ENCODE measurements around the gene THSD4.
"Not testable (repeated sequence)": the region's sequence is repeated elsewhere in the genome, so short reads cannot be mapped to it uniquely, and the experiment has no call there.

THSD4 gene

DNA sequence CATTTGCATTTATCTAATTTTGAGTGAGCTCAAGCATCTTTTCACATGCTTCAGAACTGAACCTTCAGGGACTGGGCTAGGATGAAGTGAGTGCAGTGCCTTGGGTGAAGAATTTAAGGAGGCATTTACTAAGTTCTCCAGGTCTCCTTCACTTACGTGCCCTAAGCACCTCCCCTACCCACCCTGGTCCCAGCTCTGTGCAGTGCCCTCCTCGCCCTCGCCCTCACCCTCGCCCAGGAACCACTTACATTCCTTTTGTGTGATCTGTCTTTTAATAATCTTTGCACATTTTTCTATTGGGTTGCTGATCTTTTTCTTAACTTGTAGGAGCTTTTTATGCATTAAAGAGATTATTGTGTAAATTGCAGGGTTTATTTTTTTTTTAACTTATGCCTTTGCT is 322.6 kb downstream of the THSD4 start:
- CTCF ChIA-PET = interaction anchor here (1.6 kb wide), 1 partner anchor 613 kb away, joined by 6 read pairs; no protein-coding TSS in a partner anchor
- TF ChIP-seq, protein P1, sequence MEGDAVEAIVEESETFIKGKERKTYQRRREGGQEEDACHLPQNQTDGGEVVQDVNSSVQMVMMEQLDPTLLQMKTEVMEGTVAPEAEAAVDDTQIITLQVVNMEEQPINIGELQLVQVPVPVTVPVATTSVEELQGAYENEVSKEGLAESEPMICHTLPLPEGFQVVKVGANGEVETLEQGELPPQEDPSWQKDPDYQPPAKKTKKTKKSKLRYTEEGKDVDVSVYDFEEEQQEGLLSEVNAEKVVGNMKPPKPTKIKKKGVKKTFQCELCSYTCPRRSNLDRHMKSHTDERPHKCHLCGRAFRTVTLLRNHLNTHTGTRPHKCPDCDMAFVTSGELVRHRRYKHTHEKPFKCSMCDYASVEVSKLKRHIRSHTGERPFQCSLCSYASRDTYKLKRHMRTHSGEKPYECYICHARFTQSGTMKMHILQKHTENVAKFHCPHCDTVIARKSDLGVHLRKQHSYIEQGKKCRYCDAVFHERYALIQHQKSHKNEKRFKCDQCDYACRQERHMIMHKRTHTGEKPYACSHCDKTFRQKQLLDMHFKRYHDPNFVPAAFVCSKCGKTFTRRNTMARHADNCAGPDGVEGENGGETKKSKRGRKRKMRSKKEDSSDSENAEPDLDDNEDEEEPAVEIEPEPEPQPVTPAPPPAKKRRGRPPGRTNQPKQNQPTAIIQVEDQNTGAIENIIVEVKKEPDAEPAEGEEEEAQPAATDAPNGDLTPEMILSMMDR (IDR thresholded peaks at IDR 0.05; ENCODE audit: control extremely low read depth, extremely low read depth, low read depth, missing control alignments) = no peak
- DNase-seq (ENCODE audit: extremely low spot score) = no peak
- POLR2A ChIA-PET = no interaction called here

DNA sequence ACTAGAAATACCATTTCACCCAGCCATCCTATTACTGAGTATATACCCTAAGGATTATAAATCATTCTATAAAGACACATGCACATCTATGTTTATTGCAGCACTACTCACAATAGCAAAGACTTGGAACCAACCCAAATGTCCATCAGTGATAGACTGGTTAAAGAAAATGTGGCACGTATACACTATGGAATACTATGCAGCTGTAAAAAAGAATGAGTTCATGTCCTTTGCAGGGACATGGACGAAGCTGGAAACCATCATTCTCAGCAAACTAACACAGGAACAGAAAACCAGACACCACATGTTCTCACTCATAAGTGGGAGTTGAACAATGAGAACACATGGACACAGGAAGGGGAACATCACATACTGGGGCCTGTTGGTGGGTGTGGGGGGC is 324.2 kb downstream of the THSD4 start:
- POLR2A ChIA-PET; DNase-seq (ENCODE audit: extremely low spot score): not testable (repeated sequence)
- CTCF ChIA-PET = interaction anchor here (1.0 to 2.7 kb wide), 10 partner anchors 9 to 1963 kb away, joined by 3 to 20 read pairs (median 4); no protein-coding TSS in a partner anchor

DNA sequence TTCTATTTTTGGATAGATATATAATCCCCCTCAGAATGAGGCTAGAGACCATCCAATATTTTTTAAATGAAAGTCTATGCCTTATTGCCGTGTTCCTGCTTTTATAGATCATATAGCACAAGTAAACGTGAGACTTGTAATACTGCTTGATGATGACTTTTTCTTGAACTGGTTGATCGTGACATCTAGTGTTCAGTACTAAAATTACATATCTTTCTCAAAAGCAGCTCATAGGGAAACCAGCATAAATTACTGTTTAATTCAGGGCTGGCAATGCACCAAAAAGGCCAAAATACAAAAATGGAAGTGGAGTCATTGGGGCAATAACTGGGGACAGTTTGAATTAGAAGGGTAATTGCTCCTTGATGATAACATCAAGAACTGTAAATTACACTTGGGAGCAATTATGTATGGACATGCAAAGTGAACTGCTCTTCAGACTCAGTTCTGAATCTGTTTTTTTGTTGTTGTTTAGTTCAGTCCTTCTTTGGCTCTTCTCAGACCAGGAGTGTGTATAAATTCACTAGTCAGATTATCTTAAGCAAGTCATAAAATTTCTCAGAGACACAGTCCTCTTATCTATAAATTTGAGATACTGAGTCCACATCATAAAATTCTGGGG is 325.3 kb downstream of the THSD4 start:
- DNase-seq (ENCODE audit: extremely low spot score) = peak; percentile 38
- POLR2A ChIA-PET = no interaction called here
- TF ChIP-seq, protein P1 (IDR thresholded peaks at IDR 0.05; ENCODE audit: control extremely low read depth, extremely low read depth, low read depth, missing control alignments) = peak; percentile 33

DNA sequence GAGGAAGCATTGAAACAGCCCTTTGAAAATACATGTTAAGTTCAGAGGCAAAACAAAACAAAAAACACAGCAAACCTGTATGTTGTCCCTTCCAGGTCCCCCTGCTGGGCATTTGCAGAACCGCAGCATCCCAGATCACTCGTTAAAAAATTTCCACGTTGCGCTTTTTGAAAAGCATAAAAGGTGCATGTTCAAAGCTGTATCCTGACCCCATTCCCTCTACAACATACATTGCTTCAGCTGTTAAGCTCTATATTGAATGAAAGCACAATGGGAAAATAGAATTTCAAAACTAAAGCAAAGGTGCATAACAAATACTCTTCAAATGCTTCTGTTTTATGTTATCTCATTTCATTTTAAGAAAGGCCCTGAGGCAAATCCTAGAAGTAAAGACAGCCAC is 328.3 kb downstream of the THSD4 start:
- CTCF ChIA-PET = interaction anchor here (1.0 to 2.8 kb wide), 17 partner anchors 9 to 618 kb away, joined by 3 to 14 read pairs (median 4); no protein-coding TSS in a partner anchor
- TF ChIP-seq, protein P1 (IDR thresholded peaks at IDR 0.05; ENCODE audit: control extremely low read depth, extremely low read depth, low read depth, missing control alignments) = peak; percentile 40
- DNase-seq (ENCODE audit: extremely low spot score) = peak; percentile 26
- POLR2A ChIA-PET = no interaction called here

More for the DNA sequence above, 325.3 kb downstream of the THSD4 start:
- CTCF ChIA-PET = interaction anchor here (0.6 to 2.7 kb wide), 18 partner anchors 10 to 1964 kb away, joined by 3 to 20 read pairs (median 4); partner anchors contain the start of gene THSD4

DNA sequence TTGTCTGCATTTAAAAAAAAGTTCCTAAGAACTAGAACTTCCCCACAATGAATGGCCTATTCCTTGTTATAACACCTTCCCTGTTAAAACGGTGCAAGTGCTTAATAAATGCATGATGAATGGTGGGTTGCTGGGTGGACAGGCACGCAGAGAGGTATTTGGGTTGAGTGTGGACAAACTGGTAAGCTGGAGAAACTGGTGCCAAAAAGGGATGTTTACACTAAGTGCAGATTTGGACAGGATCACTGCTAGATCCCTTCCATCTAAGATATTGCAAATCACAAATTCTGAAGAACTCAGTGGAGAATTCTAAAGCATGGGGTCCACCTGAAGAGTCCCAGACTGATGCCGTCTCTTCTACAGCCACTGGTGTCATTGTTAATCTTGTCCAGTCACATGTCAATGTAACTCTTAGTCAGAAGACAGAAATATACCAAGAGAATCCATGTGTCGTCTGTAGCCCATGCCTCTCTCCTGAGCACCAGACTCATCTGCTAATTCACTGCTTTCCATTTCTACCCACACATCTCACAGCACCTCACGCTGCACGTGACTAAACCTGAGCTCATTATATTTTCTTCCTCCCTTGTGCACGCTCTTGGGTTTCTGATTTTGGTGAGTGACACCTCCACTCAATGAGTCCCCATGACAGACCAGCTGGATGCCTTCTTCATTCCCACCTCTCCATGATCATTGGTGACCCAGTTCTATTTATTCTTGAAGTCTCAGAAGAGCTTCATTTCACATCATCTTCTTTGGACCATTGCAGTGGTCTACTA is 328.9 kb downstream of the THSD4 start:
- DNase-seq (ENCODE audit: extremely low spot score) = no peak
- POLR2A ChIA-PET = no interaction called here

DNA sequence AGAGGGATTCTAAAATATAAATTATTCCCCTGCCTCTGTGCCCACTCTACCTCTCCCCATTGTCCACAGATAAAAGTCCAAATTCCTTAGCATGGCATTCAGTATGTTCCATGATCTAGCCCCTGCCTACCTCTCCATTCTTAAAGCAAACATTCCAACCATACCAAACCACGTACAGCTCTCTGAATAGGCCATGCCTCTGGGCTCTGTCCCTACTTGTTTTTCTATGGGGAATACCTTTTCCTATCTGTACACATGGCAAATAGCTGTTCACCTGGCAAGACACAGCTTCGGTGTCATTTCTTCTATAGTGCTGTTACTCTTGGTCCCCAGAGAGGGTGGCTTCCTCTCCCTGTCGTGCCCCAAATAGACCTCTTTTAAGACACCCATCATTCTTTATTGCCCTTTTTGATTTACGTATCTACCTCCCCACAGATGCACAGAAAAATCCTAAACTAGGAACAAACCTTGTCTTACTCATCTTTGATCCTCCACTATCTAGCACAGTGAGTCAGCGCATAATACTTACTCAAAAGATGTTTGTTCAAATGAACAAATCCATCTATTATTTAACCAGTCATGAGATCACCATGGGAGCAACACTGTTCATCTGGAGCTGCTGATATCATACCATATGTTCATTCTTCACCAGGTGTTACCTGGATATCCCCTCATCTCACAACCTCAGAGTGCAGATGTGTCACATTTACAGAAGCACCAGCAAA is 329.8 kb downstream of the THSD4 start:
- POLR2A ChIA-PET = no interaction called here
- DNase-seq (ENCODE audit: extremely low spot score) = no peak
- TF ChIP-seq, protein P1 (IDR thresholded peaks at IDR 0.05; ENCODE audit: control extremely low read depth, extremely low read depth, low read depth, missing control alignments) = no peak
- CTCF ChIA-PET = interaction anchor here (0.8 to 2.8 kb wide), 11 partner anchors 9 to 632 kb away, joined by 3 to 14 read pairs (median 4); no protein-coding TSS in a partner anchor

More for the DNA sequence above, 328.9 kb downstream of the THSD4 start:
- TF ChIP-seq, protein P1 (IDR thresholded peaks at IDR 0.05; ENCODE audit: control extremely low read depth, extremely low read depth, low read depth, missing control alignments) = no peak
- CTCF ChIA-PET = interaction anchor here (0.8 to 2.8 kb wide), 21 partner anchors 8 to 631 kb away, joined by 3 to 14 read pairs (median 4); no protein-coding TSS in a partner anchor

All from GM10248 (cell line).